Stomach (tissue), 9 donors: ENCODE measurements around the gene LRP1B. TPM values are rescaled to one million over a fixed set of nuclear protein-coding genes. Genes with fewer than 3 reads are reported as not detected.

ENCODE experiments used
- DNase-seq, 2 donors: peaks; one replicate each; pipeline versions ENCODE4 v3.0.0 to v3.0.0-alpha.2; 2013 to 2019
- H3K27ac ChIP-seq, 5 donors: fragments of 200-600 bp in 4 of 5; sonication (generic) in 4 of 5; one replicate each; pipeline ENCODE4 v1.5.1; 2013 to 2019; ENCODE audit warnings: mild to moderate bottlenecking in 1 of 5, moderate library complexity in 1 of 5
- H3K27me3 ChIP-seq, 3 donors: fragments of 200-600 bp; sonication (generic); one replicate each; pipeline ENCODE4 v1.5.1; 2017 to 2019; ENCODE audit warnings: mixed run types in 1 of 3
- H3K36me3 ChIP-seq, 4 donors: fragments of 200-600 bp; sonication (generic); 1 replicate in 3 of 4; 2 replicates in 1 of 4; pipeline ENCODE4 v1.5.1; 2016 to 2019
- H3K4me1 ChIP-seq, 4 donors: fragments of 200-600 bp; sonication (generic); one replicate each; pipeline ENCODE4 v1.5.1; 2016 to 2019
- H3K4me3 ChIP-seq, 4 donors: fragments of 200-600 bp; sonication (generic) in 3 of 4; one replicate each; pipeline ENCODE4 v1.5.1; 2016 to 2019; ENCODE audit warnings: mild to moderate bottlenecking in 1 of 4
- H3K9me3 ChIP-seq, 4 donors: fragments of 200-600 bp; sonication (generic); one replicate each; pipeline ENCODE4 v1.5.1; 2016 to 2019
- EP300 ChIP-seq: sonication (generic); formaldehyde crosslinking; IDR thresholded peaks from one replicate; pipeline ENCODE4 v1.6.1; 2017; ENCODE audit warnings: antibody characterized with exemption
- POLR2A ChIP-seq, 4 donors: fragments of 450-650 bp; IDR thresholded peaks; one replicate each; pipeline ENCODE4 v1.6.1; 2016; ENCODE audit warnings: antibody characterized with exemption in 4 of 4, control low read depth in 2 of 4, mild to moderate bottlenecking in 1 of 4, moderate library complexity in 1 of 4
- POLR2AphosphoS5 ChIP-seq, 3 donors: sonication (generic); formaldehyde crosslinking; IDR thresholded peaks; one replicate each; pipeline ENCODE4 v1.6.1; 2016; ENCODE audit warnings: antibody characterized with exemption in 3 of 3
- WGBS, 5 donors: extraction: QIAGEN DNeasy Blood & Tissue Kit in 3 of 5; methylation state at CpG; one replicate each; pipeline versions ENCODE4 v1.1.5 to v1.1.7; 2013 to 2018; 5-methylcytosine and 5-hydroxymethylcytosine counted together
- intact Hi-C: fragments of 100-400 bp; cut with DNase I; formaldehyde crosslinking; loops from one replicate; pipeline ENCODE4 v1.15.1; 2023; ENCODE audit warnings: low total_unique reads
- polyA plus RNA-seq, 3 donors: library from polyadenylated mRNA; stranded (reverse); fragments of 200-250 nt; gene quantifications; one replicate each; pipeline ENCODE4 v1.2.3, GENCODE V29; 2013
- total RNA-seq, 5 donors: library from RNA; depleted of rRNA; stranded (reverse); fragments of >200 nt; gene quantifications; one replicate each; pipeline versions ENCODE4 v1.1.0 to v1.2.3, GENCODE V29; 2014 to 2016
- TF ChIP-seq, protein P1 (sequence below), 7 experiments: fragments of 450-650 bp in 4 of 7; fragments of 200-600 bp in 3 of 7; sonication (generic) in 3 of 7; IDR thresholded peaks; one replicate each; pipeline ENCODE4 v1.5.1; 2016 to 2019; ENCODE audit warnings: antibody characterized with exemption in 7 of 7, control low read depth in 2 of 7, mild to moderate bottlenecking in 1 of 7
- donor health status: healthy with polysubstance abuse.
- donor health status: Bipolar disorder and iron deficiency.
- donor health status: healthy.

The LRP1B gene
- total and polyA plus RNA-seq, 8 donors: under 0.01 to 9.0 (median 0.38) TPM

- Histone ChIP-seq H3K27me3 (no peaks in the 10 kb centered on the region), H3K4me1 (no peaks in the 10 kb centered on the region), H3K9me3 (no peaks in the 10 kb centered on the region), H3K36me3 (no peaks in the 10 kb centered on the region), H3K4me3 (no peak overlapping the region), H3K27ac (no peak overlapping the region)
- TF ChIP-seq, protein P1, sequence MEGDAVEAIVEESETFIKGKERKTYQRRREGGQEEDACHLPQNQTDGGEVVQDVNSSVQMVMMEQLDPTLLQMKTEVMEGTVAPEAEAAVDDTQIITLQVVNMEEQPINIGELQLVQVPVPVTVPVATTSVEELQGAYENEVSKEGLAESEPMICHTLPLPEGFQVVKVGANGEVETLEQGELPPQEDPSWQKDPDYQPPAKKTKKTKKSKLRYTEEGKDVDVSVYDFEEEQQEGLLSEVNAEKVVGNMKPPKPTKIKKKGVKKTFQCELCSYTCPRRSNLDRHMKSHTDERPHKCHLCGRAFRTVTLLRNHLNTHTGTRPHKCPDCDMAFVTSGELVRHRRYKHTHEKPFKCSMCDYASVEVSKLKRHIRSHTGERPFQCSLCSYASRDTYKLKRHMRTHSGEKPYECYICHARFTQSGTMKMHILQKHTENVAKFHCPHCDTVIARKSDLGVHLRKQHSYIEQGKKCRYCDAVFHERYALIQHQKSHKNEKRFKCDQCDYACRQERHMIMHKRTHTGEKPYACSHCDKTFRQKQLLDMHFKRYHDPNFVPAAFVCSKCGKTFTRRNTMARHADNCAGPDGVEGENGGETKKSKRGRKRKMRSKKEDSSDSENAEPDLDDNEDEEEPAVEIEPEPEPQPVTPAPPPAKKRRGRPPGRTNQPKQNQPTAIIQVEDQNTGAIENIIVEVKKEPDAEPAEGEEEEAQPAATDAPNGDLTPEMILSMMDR (IDR thresholded peaks at IDR 0.05): no peak
- TF ChIP-seq POLR2A (IDR thresholded peaks at IDR 0.05) (no peak), EP300 (no peak), POLR2AphosphoS5 (IDR thresholded peaks at IDR 0.05) (no peak)
- 68 to 79% (median 71%) methylated on average over 6 of the region's 6 CpGs for WGBS, 5 donors
- intact Hi-C loops: no loop called here
- DNase-seq: no peak
These were observed 1081.9 kb downstream of the LRP1B start for GRCh38 chr2:141048951-141049350.

GRCh38 chr2:141041281-141041680, 1089.5 kb downstream of the LRP1B start:
- Histone ChIP-seq H3K36me3 (no peaks in the 10 kb centered on the region), H3K4me3 (no peak overlapping the region), H3K27ac (no peak overlapping the region), H3K4me1 (no peaks in the 10 kb centered on the region), H3K9me3 (no peaks in the 10 kb centered on the region), H3K27me3 (no peaks in the 10 kb centered on the region)
- TF ChIP-seq POLR2AphosphoS5 (IDR thresholded peaks at IDR 0.05): no peak
- TF ChIP-seq EP300: no peak
- no peak for TF ChIP-seq POLR2A (IDR thresholded peaks at IDR 0.05)
- TF ChIP-seq, protein P1 (IDR thresholded peaks at IDR 0.05): no peak
- DNase-seq: peak in 1 of 2 donors; percentile 30
- intact Hi-C loops: no loop called here
- WGBS, 5 donors: 30 to 60% (median 38%) methylated on average over 1 of the region's 1 CpG

DNA sequence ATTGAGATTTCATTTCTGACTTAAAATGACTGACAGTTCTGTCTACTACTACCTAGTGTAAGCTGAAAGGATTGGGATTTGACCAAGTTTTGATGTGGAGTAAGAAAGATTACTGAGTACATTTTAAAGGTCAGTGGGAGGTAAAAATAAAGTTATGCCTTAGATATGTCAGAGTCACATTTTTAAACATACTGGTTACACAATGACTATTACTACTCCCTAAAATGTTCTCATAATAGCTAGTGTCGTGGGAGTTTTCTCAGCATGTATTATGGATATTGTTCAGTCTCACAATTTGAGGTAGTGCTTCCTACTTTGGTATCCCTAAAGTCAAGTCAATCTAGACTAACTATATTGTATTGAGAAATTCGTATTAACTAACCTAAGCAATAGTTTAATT, 1092.5 kb downstream of the LRP1B start:
- intact Hi-C loops: no loop called here
- Histone ChIP-seq H3K4me3 (no peak overlapping the region), H3K36me3 (no peaks in the 10 kb centered on the region), H3K4me1 (no peaks in the 10 kb centered on the region), H3K27ac (no peak overlapping the region), H3K27me3 (no peaks in the 10 kb centered on the region), H3K9me3 (no peaks in the 10 kb centered on the region)
- 62 to 89% (median 83%) methylated on average over 2 of the region's 2 CpGs for WGBS, 5 donors
- TF ChIP-seq POLR2AphosphoS5 (IDR thresholded peaks at IDR 0.05): no peak
- TF ChIP-seq, protein P1 (IDR thresholded peaks at IDR 0.05): no peak
- TF ChIP-seq EP300: no peak
- TF ChIP-seq POLR2A (IDR thresholded peaks at IDR 0.05): no peak
- no peak for DNase-seq

GRCh38 chr2:141037361-141037760, 1093.5 kb downstream of the LRP1B start:
- H3K36me3 ChIP-seq: no peaks in the 10 kb centered on the region
- H3K4me1 ChIP-seq: no peaks in the 10 kb centered on the region
- intact Hi-C loops: no loop called here
- no peaks in the 10 kb centered on the region for H3K27me3 ChIP-seq
- no peak overlapping the region for H3K27ac ChIP-seq
- 54 to 72% (median 67%) methylated on average over 2 of the region's 2 CpGs for WGBS, 5 donors
- H3K9me3 ChIP-seq: no peaks in the 10 kb centered on the region
- DNase-seq: no peak
- no peak overlapping the region for H3K4me3 ChIP-seq
- TF ChIP-seq POLR2A (IDR thresholded peaks at IDR 0.05) (no peak), EP300 (no peak), POLR2AphosphoS5 (IDR thresholded peaks at IDR 0.05) (no peak)
- TF ChIP-seq, protein P1 (IDR thresholded peaks at IDR 0.05): no peak
